GM19099 (cell line): ENCODE data around the gene IRAK3.
A peak's percentile ranks its signal among the peaks of the same experiment; 100 is the strongest.

ENCODE experiments used
- POLR2A ChIP-seq: IDR thresholded peaks from 3 replicates; pipeline ENCODE4 v1.6.1; 2011; ENCODE audit warnings: low read depth; ENCODE audit not compliant: insufficient read length; ENCODE audit errors: extremely low read depth

The IRAK3 gene

DNA sequence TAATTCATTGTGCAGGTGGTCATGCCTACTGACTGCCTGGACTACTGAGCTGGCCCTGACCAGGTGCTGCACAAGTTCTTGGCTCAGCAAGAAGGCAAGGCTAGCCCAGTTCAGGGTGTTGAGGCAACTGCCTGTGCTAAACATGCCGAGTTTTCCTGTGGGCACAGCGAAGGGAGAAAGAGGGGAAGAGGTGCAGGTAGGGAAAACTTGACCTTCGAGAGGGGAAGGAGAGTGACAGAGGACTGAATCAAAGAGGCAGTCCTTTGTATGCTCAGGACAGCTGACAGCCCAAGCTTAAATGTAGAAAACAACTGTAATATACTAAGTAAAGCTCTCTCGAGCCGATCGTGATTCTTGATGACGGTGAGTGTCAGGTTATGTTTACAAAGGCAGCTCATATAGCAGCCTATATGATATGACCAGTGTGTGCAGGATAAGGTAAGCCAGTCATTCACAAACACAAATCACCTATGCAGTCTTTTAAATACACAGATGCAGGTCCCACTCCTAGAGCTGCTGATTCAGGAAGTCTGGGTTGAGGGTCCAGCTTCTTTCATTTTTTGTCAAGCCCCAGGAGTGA lies 2.6 kb downstream of the IRAK3 start:
- no peak for TF ChIP-seq POLR2A

DNA sequence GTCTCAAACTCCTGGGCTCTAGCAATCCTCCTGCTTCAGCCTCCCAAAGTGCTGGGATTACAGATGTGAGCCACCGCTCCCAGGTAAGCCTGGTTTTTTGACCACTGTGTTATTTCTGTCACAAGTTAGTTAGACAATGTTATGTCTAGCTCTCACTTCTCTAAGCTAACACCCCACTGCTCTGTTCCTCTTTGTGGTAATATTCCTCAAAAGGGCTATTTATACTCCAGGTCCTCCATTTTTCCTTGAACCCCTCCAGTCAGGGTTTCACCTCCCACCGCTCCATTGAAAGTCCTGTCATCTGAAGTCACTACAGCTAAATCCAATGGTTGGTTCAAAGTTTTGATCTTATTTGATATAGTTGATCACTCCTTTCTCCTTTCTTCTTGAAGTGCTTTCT lies 5.1 kb downstream of the IRAK3 start:
- TF ChIP-seq POLR2A, result no peak

DNA sequence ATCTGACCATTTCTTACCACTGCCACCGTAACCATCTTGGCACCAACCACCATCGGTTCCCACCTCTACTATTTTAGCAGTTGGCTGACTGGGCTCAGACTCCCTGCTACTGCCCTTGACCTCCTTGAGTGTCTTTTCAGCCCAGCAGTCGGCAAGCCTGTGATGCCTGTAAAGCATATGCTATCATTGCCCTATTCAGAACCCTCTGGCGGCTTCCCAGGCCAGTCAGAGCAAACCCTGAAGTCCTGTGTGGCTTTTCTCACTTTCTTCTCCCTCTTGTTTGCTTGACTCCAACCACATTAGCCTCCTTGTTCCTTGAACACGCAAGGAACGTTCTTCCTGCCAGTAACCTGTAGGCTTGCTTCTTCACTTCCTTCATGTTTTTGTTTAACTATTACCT lies 6.2 kb downstream of the IRAK3 start:
- no peak for TF ChIP-seq POLR2A

DNA sequence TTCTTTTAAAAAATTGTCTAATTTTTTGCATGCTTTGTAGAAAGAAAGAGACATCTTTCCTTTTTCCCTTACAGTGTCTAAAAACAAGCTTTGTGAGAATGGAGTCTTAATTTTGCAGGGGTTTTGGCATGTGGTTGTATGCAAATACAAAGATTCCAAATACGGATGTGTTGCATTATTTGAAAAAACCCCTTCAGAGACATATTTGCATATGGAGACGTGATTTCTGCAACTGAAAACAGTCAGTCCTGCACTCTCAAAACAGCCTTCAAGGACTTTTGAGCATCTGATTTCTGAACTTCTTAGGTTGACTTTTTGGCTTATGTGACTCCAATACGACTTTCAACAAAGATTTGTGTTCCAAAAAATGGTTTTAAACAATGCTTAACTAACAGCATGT lies 7.8 kb downstream of the IRAK3 start:
- TF ChIP-seq POLR2A, result no peak

DNA sequence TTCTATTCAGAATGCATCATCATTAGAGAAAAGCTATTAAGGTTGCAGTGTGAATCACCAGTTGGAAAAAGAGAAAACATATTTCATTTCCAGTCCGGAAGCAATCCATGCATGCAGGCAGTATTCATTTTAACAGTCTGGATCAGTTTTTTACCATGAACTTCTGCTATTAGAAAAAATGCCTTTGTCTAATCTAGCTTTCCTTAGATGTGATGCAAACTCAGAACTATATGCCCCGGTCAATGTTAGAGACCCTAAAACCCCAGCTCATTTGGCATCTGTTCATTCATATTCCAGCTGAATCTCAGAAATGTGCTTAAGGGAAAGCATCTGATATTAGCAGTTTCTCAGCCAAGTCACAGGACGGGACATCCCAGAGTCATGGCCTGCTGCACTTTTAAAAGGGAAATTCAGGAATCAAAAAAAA lies 8.5 kb downstream of the IRAK3 start:
- no peak for TF ChIP-seq POLR2A

DNA sequence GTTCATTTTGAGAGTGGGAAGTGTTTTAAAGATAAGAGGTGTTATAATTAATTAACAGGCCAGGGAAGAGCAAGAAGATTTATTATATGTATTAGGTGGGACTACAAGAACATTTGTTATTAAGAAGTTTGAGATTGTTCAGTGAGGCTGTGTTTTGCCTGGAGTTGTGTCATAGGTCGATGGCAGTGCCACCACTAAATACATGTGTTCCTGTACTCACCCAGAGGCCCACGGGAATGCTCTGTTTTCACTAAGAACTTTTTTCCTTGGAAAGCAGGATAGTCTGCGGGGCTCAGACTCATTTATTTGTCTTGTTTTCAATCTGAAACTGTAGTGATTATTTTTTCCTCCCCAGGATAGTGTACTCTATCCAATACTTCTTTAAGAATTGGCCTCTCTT lies 10.1 kb downstream of the IRAK3 start:
- no peak for TF ChIP-seq POLR2A

DNA sequence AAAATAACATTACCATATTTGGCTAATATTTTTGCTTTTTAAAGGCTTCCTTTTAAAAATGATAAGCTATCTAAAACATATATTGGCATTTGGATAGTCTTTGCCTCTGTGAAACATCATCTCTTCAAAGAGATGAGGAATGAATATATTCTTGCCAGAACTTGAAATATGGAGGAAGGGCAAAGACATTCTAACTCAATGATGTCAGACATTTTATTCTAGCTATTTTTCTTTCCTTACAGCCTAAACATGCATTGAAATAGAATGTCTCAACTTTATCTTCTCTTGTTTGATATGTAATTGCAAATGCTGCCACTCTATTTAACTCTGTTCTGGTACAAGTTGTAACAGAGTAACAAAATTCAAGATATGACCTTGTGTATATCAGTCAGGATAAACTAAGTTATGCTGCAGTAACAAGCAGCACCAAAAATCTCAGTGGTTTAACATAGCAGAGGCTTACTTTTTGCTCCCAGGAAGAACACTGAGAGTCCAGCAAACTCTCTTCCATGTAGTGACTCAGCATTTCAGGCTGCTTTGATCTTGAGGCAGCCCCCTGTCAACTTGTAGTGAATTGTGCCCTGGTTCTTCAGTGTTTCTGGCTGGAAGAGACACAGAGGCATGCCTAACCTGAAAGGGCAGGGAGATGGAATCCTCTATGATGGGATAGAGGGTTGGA lies 11.0 kb downstream of the IRAK3 start:
- no peak for TF ChIP-seq POLR2A

DNA sequence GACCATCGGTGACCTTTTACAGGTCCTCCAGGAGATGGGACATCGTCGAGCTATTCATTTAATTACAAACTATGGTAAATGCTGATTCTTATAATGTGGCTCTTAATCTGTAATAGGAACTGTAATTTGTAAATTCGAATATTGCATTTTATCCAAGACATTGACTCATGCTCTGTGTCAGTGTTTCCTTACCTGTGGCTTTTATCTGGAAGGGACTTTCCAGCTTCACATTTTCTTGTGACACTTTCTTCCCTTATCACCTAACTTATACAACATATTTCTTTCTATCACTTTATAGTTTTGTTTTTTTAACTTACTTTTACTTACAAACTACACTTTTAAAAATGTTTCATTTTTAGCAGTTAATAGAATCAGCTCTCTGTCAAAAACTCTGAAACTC lies 14.8 kb downstream of the IRAK3 start:
- no peak for TF ChIP-seq POLR2A

DNA sequence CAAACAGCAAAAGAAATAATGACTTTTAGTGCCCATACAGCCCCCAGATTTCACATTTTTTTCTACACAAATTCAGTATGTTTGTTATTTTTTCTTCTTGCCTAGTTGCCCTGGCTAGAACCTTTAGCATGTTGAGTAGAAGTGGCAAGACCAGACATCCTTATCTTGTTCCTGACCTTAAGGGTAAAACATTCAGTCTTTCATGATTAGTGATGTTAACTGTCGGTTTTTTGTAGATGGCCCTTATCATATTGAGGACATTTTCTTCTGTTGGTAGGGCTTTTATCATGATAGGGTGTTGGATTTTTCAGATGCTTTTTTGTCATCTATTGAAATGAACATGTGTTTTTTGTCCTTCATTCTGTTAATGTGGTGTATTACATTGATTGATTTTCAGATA lies 17.1 kb downstream of the IRAK3 start:
- no peak for TF ChIP-seq POLR2A

DNA sequence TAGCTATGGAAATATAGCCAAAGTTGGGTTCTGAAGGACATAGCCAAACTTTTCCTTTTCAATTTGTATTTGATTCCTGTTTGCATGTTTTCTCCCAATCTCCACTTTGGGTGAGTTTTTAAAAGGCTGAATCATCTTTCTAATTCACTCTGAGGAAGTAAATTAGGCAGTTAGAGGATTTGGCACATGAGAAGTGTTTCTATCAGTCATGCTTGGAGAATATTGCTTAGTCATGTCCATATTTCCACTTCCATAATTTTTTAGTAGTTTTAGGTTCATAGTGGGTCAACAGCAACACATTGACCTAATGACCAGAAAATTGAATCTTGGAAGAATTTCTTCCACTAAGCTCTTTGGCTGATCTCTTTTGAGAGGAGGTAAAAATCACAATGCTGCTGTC lies 21.8 kb downstream of the IRAK3 start:
- TF ChIP-seq POLR2A, result no peak

DNA sequence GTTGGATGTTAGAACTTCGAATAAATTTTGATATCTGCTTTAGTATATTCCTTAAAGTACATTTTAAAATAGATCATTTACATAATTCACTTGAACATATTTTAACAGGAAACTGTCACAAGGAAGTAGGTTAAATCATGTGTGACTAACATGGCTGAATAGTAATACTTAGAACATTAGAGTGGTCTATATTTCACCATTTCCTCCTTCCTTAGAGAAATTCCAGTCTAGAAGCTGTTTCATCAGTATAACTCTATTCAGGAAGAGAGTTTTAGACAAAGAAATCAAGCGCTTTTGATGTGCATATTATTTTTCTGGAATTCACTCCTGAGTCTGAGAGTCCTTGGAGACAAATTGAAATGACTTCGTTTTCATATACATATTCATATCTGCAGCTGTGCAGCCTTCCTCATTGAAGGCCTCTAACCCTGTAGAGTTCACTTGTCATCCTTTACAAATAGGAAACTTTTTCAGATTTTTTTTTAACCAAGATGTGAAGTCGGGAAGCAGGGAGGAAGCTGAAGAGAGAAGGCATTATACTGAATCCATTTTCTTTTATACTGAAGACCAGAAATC lies 28.4 kb downstream of the IRAK3 start:
- no peak for TF ChIP-seq POLR2A

DNA sequence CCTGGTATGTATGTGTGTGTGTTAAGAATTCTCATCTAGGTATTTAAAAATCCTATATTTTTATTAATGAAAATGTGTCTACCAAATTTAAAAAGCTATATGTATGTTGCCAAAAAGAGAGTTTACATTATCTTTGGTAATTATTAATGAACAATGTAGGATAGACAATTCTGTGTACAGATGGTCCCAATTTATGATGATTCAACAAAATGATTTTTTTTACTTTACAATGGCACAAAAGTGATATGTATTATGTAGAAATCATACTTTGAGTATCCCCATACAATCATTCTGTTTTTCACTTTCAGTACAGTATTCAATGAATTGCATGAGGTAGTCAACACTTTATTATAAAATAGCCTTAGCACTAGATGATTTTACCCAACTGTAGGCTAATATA lies 39.4 kb downstream of the IRAK3 start:
- TF ChIP-seq POLR2A, result no peak

DNA sequence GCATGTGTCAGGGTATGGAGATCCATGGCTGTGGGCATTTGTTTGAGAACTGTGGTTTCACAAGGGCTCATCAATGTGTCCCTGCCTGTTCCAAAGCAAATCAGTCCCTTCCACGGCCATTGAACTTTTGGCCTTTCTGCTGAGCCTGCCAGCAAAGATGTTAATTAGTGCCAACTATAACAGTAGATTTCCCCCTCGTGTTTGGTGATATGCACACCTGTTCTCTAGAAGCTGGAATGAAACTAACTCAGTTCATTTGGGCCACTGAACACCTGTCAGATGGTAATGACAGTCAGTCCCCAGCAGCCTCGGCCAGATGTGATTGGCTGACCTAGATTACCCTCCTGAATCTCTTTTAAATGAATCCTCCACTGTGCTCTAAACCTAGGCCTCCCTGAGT lies 43.2 kb downstream of the IRAK3 start:
- no peak for TF ChIP-seq POLR2A

DNA sequence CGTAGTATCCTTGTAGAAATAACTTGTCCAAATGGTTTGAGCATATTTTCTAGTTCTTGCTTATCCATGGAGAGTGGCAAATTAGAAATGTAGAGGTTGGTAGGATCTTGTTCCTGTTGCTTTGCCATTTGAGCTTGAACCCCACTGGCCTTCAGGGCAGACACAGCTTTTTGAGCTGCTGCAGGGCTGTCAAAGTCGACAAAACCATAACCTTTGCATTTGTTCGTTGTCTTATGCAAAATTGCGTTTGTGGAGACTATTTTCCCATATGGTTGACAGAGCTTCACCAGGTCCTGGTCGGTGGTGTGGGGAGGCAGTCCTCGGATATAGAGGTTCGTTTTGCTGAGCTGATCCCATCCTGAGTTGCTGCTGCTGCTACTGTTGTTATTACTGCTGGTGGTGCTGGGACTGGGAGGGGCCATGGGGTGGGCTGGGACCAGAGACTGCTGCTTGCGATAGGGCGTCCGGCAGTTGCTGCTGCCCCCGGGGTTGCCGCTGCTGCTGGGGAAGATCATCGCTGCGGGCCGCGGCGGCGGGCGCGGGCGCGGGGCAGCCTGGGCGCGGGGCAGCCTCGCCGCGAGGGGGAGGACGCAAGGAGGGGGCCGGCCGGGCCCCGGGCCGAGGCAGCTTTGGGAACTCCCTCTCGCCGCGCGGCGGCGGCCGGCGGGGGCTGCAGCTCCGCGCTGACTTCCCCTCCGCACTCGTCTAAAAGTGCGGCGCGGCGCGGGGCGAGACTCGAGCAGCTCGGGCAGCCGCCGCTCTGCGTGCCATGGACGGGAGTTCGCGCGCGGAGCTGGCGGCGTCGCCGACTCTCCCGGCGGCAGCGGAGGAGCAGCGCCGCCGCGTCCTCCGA lies 46.0 kb downstream of the IRAK3 start:
- TF ChIP-seq POLR2A, result peak; percentile 23

DNA sequence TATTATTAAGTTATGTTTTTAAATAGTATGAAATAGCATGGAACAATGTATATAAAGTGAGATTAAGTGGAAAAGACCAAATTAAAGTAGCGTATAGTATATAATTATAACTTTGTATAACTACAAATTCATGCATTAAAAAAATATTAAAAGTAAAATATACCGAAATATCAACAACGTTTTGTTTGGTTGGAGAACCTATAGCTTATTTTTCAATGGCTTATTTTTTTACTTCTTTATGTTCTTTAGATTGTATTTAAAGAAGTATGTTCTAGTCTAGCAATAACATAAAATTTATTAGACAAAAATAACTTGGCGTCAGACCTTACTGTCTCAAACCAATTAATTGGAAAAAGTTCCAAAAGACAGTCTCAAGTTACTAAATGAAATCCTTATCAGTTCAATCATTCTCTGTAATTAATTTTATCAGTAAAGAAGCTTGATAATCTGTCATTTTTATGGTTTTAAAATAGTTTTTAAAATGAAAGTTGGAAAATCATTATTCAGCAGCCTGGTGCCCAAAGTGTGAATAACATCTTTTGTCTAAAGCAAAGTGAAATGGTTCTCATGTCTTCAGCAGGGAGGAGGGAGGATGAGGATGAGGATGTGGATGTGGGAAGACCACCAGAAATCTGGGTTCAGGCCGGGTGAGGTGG lies 46.7 kb downstream of the IRAK3 start:
- no peak for TF ChIP-seq POLR2A
